Globus pallidus (tissue), 1 donor: ENCODE measurements around the gene TFB2M.
"Not testable (repeated sequence)": the region's sequence is repeated elsewhere in the genome, so short reads cannot be mapped to it uniquely, and the experiment has no call there.

Source experiments
- DNase-seq: peaks from one replicate; pipeline ENCODE4 v3.0.0-alpha.2; 2015; ENCODE audit warnings: low spot score

The TFB2M gene

GRCh38 chr1:246566128-246566812 is at the start of gene TFB2M, which contains the start of gene CNST:
Gene TFB2M, minus strand, starts transcription at chr1:246566261. Its CDS starts 123 bp downstream, at chr1:246566138.
Gene CNST, plus strand, starts transcription at chr1:246566456. Its CDS starts 25,107 bp downstream, at chr1:246591563.
- peak; percentile 98 for DNase-seq

GRCh38 chr1:246613096-246613758 is 47.2 kb upstream of the TFB2M start:
- DNase-seq: no peak

GRCh38 chr1:246609632-246610031 is 43.6 kb upstream of the TFB2M start:
- DNase-seq: no peak

GRCh38 chr1:246608616-246609376 is 42.7 kb upstream of the TFB2M start:
- no peak for DNase-seq

GRCh38 chr1:246607462-246607861 is 41.4 kb upstream of the TFB2M start:
- DNase-seq: no peak

GRCh38 chr1:246605231-246605630 is 39.2 kb upstream of the TFB2M start:
- DNase-seq: not testable (repeated sequence)

- no peak for DNase-seq
Measured at GRCh38 chr1:246602194-246602593, 36.1 kb upstream of the TFB2M start.

GRCh38 chr1:246600579-246600978 is 34.5 kb upstream of the TFB2M start:
- DNase-seq: no peak

GRCh38 chr1:246599315-246599714 is 33.3 kb upstream of the TFB2M start:
- no peak for DNase-seq

- DNase-seq: no peak
Measured at GRCh38 chr1:246597971-246598370, 31.9 kb upstream of the TFB2M start.

GRCh38 chr1:246597340-246597739 is 31.3 kb upstream of the TFB2M start:
- no peak for DNase-seq

- no peak for DNase-seq
Measured at GRCh38 chr1:246595146-246595545, 29.1 kb upstream of the TFB2M start.

- no peak for DNase-seq
Measured at GRCh38 chr1:246592695-246593094, 26.6 kb upstream of the TFB2M start.

GRCh38 chr1:246591958-246592357 is 25.9 kb upstream of the TFB2M start:
- DNase-seq: no peak

GRCh38 chr1:246591504-246591903 is 25.4 kb upstream of the TFB2M start:
- DNase-seq: no peak

GRCh38 chr1:246591047-246591446 is 25.0 kb upstream of the TFB2M start:
- DNase-seq: no peak

- DNase-seq: not testable (repeated sequence)
Measured at GRCh38 chr1:246589919-246590318, 23.9 kb upstream of the TFB2M start.

GRCh38 chr1:246588159-246588721 is 22.2 kb upstream of the TFB2M start:
- DNase-seq: no peak

GRCh38 chr1:246587606-246588005 is 21.5 kb upstream of the TFB2M start:
- DNase-seq: no peak

GRCh38 chr1:246587032-246587431 is 21.0 kb upstream of the TFB2M start:
- no peak for DNase-seq

- peak; percentile 28 for DNase-seq
Measured at GRCh38 chr1:246583448-246584185, 17.6 kb upstream of the TFB2M start.

GRCh38 chr1:246583056-246583440 is 17.0 kb upstream of the TFB2M start:
- no peak for DNase-seq
